HepG2 (cell line): ENCODE data around the gene LYST. TPM values are rescaled to one million over a fixed set of nuclear protein-coding genes. Genes with fewer than 3 reads are reported as not detected.

Experiments used
- ETV5 ChIP-seq: IDR thresholded peaks from 2 replicates; pipeline ENCODE4 v1.6.1; 2018; ENCODE audit warnings: missing biosample characterization, missing genetic modification reagents, inconsistent platforms, borderline replicate concordance
- GFI1 ChIP-seq: sonication (generic); formaldehyde crosslinking; IDR thresholded peaks from 2 replicates; pipeline ENCODE4 v1.5.0; 2020; ENCODE audit warnings: missing genetic modification reagents, mild to moderate bottlenecking, borderline replicate concordance
- JUND ChIP-seq: sonication (generic); formaldehyde crosslinking; IDR thresholded peaks from 2 replicates; pipeline ENCODE4 v1.8.0; 2022; ENCODE audit warnings: mild to moderate bottlenecking, missing genetic modification reagents
- MAZ ChIP-seq, 2 experiments: sonication (generic) in 1 of 2; formaldehyde crosslinking in 1 of 2; IDR thresholded peaks; 2 replicates each; pipeline versions ENCODE4 v1.5.0 to v1.6.1; 2012 to 2020; ENCODE audit warnings: low read depth in 2 of 2, mild to moderate bottlenecking in 2 of 2, borderline replicate concordance in 1 of 2, improper control_type of control experiment in 1 of 2, low read length in 1 of 2, missing genetic modification reagents in 1 of 2, moderate library complexity in 1 of 2
- NONO ChIP-seq, 2 experiments: fragments of 450-650 bp in 1 of 2; sonication (generic) in 1 of 2; formaldehyde crosslinking in 1 of 2; IDR thresholded peaks in 1 of 2; conservative IDR thresholded peaks in 1 of 2; 2 replicates each; pipeline versions ENCODE4 v1.6.1 to v1.8.0; 2017 to 2022; ENCODE audit warnings: mild to moderate bottlenecking in 1 of 2, missing genetic modification reagents in 1 of 2, moderate library complexity in 1 of 2
- PATZ1 ChIP-seq: sonication (generic); formaldehyde crosslinking; IDR thresholded peaks from 2 replicates; pipeline ENCODE4 v1.4.0; 2020; ENCODE audit warnings: missing genetic modification reagents
- POLR2A ChIP-seq, 2 experiments: IDR thresholded peaks; 2 replicates each; pipeline ENCODE4 v1.6.1; 2011; ENCODE audit warnings: low read depth in 2 of 2, low read length in 2 of 2, mild to moderate bottlenecking in 1 of 2, moderate library complexity in 1 of 2; ENCODE audit not compliant: insufficient read depth in 1 of 2
- TBX2 ChIP-seq: sonication (generic); formaldehyde crosslinking; IDR thresholded peaks from 2 replicates; pipeline ENCODE4 v1.5.0; 2020; ENCODE audit warnings: missing genetic modification reagents, mild to moderate bottlenecking, borderline replicate concordance
- TCF7L2 ChIP-seq: IDR thresholded peaks from 2 replicates; pipeline ENCODE4 v1.6.1; 2011; ENCODE audit warnings: mild to moderate bottlenecking, low read depth, low read length, moderate library complexity
- ZMAT3 ChIP-seq: sonication (generic); formaldehyde crosslinking; conservative IDR thresholded peaks from 2 replicates; pipeline ENCODE4 v1.7.0; 2021; ENCODE audit warnings: missing genetic modification reagents
- polyA plus RNA-seq, 8 experiments: library from polyadenylated mRNA; depleted of rRNA in 3 of 8; stranded (reverse) in 7 of 8; unstranded in 1 of 8; fragments of >200 nt; fragmentation: Illumina TruSeq in 4 of 8; extraction: Trizol in 4 of 8; gene quantifications; 2 replicates each; pipeline versions ENCODE4 v1.2.1 to v1.2.3, GENCODE V29; 2011 to 2016; ENCODE audit warnings: low read depth in 4 of 8, missing spikeins in 1 of 8, mixed read lengths in 1 of 8; ENCODE audit not compliant: insufficient read depth in 1 of 8
- total RNA-seq, 5 experiments: library from RNA; depleted of rRNA; stranded (reverse); fragments of >200 nt; fragmentation: Illumina TruSeq; extraction: Trizol; gene quantifications; 2 replicates each; pipeline ENCODE4 v1.2.3, GENCODE V29; 2016; ENCODE audit warnings: low read depth in 1 of 5
- TF ChIP-seq, protein P1 (sequence below): sonication (generic); formaldehyde crosslinking; IDR thresholded peaks from 2 replicates; pipeline ENCODE4 v1.4.0; 2020; ENCODE audit warnings: mild to moderate bottlenecking, missing genetic modification reagents
- TF ChIP-seq, protein P2 (sequence below): IDR thresholded peaks from 2 replicates; pipeline ENCODE4 v1.6.1; 2012; ENCODE audit warnings: inconsistent platforms
- TF ChIP-seq, protein P3 (sequence below): sonication (generic); formaldehyde crosslinking; IDR thresholded peaks from 2 replicates; pipeline ENCODE4 v1.5.1; 2020; ENCODE audit warnings: mild to moderate bottlenecking, missing genetic modification reagents, moderate library complexity

LYST gene
- total and polyA plus RNA-seq, 2 of the 13 experiments (the other 11 are each of a cell fraction or from before 2014, with no cell fraction given): 0.91 to 2.5 TPM

- TF ChIP-seq PATZ1: 0 out of 2 replicates have a peak, but pooled peaks have one; percentile 30
- peak; percentile 22; the same call in 1 of the 2 replicates for TF ChIP-seq GFI1
- peak; percentile 38 to 66; a peak in 1 of 4 replicates for TF ChIP-seq POLR2A (IDR thresholded peaks at IDR 0.05; ENCODE audit: insufficient read depth in 1 of 2, low read depth in 2 of 2, low read length in 2 of 2)
- TF ChIP-seq TBX2 (CRISPR knock-in tag): no peak
- TF ChIP-seq, protein P1, sequence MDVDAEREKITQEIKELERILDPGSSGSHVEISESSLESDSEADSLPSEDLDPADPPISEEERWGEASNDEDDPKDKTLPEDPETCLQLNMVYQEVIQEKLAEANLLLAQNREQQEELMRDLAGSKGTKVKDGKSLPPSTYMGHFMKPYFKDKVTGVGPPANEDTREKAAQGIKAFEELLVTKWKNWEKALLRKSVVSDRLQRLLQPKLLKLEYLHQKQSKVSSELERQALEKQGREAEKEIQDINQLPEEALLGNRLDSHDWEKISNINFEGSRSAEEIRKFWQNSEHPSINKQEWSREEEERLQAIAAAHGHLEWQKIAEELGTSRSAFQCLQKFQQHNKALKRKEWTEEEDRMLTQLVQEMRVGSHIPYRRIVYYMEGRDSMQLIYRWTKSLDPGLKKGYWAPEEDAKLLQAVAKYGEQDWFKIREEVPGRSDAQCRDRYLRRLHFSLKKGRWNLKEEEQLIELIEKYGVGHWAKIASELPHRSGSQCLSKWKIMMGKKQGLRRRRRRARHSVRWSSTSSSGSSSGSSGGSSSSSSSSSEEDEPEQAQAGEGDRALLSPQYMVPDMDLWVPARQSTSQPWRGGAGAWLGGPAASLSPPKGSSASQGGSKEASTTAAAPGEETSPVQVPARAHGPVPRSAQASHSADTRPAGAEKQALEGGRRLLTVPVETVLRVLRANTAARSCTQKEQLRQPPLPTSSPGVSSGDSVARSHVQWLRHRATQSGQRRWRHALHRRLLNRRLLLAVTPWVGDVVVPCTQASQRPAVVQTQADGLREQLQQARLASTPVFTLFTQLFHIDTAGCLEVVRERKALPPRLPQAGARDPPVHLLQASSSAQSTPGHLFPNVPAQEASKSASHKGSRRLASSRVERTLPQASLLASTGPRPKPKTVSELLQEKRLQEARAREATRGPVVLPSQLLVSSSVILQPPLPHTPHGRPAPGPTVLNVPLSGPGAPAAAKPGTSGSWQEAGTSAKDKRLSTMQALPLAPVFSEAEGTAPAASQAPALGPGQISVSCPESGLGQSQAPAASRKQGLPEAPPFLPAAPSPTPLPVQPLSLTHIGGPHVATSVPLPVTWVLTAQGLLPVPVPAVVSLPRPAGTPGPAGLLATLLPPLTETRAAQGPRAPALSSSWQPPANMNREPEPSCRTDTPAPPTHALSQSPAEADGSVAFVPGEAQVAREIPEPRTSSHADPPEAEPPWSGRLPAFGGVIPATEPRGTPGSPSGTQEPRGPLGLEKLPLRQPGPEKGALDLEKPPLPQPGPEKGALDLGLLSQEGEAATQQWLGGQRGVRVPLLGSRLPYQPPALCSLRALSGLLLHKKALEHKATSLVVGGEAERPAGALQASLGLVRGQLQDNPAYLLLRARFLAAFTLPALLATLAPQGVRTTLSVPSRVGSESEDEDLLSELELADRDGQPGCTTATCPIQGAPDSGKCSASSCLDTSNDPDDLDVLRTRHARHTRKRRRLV (CRISPR knock-in tag): no peak
- TF ChIP-seq, protein P2, sequence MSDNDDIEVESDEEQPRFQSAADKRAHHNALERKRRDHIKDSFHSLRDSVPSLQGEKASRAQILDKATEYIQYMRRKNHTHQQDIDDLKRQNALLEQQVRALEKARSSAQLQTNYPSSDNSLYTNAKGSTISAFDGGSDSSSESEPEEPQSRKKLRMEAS: peak; percentile 0; the same call in 1 of the 2 replicates
- no peak for TF ChIP-seq ZMAT3 (CRISPR knock-in tag)
- TF ChIP-seq, protein P3, sequence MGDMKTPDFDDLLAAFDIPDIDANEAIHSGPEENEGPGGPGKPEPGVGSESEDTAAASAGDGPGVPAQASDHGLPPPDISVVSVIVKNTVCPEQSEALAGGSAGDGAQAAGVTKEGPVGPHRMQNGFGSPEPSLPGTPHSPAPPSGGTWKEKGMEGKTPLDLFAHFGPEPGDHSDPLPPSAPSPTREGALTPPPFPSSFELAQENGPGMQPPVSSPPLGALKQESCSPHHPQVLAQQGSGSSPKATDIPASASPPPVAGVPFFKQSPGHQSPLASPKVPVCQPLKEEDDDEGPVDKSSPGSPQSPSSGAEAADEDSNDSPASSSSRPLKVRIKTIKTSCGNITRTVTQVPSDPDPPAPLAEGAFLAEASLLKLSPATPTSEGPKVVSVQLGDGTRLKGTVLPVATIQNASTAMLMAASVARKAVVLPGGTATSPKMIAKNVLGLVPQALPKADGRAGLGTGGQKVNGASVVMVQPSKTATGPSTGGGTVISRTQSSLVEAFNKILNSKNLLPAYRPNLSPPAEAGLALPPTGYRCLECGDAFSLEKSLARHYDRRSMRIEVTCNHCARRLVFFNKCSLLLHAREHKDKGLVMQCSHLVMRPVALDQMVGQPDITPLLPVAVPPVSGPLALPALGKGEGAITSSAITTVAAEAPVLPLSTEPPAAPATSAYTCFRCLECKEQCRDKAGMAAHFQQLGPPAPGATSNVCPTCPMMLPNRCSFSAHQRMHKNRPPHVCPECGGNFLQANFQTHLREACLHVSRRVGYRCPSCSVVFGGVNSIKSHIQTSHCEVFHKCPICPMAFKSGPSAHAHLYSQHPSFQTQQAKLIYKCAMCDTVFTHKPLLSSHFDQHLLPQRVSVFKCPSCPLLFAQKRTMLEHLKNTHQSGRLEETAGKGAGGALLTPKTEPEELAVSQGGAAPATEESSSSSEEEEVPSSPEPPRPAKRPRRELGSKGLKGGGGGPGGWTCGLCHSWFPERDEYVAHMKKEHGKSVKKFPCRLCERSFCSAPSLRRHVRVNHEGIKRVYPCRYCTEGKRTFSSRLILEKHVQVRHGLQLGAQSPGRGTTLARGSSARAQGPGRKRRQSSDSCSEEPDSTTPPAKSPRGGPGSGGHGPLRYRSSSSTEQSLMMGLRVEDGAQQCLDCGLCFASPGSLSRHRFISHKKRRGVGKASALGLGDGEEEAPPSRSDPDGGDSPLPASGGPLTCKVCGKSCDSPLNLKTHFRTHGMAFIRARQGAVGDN (CRISPR knock-in tag): peak; percentile 45; the same call in 1 of the 2 replicates
- TF ChIP-seq ETV5: no peak
- TF ChIP-seq TCF7L2: no peak
- TF ChIP-seq JUND: no peak
- no peak for TF ChIP-seq NONO (IDR thresholded peaks at IDR 0.05)
- peak; percentile 25; the same call in 1 of the 2 replicates for TF ChIP-seq NONO (CRISPR knock-in tag; conservative IDR thresholded peaks at IDR 0.05)
- 0 out of 2 replicates have a peak, but pooled peaks have one; percentile 21 for TF ChIP-seq MAZ (IDR thresholded peaks at IDR 0.05; ENCODE audit: borderline replicate concordance, low read depth, low read length)
- no peak for TF ChIP-seq MAZ (CRISPR knock-in tag; IDR thresholded peaks at IDR 0.05; ENCODE audit: low read depth)
Measured at GRCh38 chr1:235649368-235650163, 217.1 kb downstream of the LYST start, which contains the start of gene GNG4 (continued).
